Esophagus muscularis mucosa (tissue), 3 donors: Measurements from ENCODE around the gene YARS1.

Experiments used
- CTCF ChIP-seq, 3 experiments: fragments of 200-600 bp in 2 of 3; fragments of 450-650 bp in 1 of 3; sonication (generic) in 2 of 3; IDR thresholded peaks; one replicate each; pipeline ENCODE4 v1.5.1; 2017 to 2019; ENCODE audit warnings: antibody characterized with exemption in 3 of 3, mild to moderate bottlenecking in 2 of 3, moderate library complexity in 1 of 3
- POLR2AphosphoS5 ChIP-seq, 2 donors: sonication (generic); formaldehyde crosslinking; IDR thresholded peaks; one replicate each; pipeline ENCODE4 v1.6.1; 2017; ENCODE audit warnings: antibody characterized with exemption in 2 of 2

DNA sequence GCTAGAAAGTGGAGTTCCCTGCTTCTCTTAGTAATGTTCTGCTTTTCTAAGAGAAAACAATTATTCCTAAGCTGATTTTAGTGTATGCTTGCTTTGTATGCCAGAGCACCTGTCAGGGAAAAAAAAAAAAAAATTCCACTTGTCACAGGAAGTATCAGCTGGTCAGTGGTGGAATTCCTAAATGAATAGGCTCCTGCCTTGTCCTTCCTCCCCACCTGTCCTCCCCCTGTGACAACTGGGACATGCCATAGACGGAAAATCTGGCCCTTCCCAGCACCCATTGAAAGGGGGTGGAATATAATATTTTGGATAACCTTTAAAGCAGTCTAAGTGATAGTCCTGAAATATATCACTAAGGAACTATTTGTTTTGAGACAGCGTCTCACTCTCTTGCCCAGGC is 42.8 kb upstream of the YARS1 start:
- TF ChIP-seq POLR2AphosphoS5 (IDR thresholded peaks at IDR 0.05), result no peak
- TF ChIP-seq CTCF (IDR thresholded peaks at IDR 0.05), result no peak
